ENCODE data around the gene KY. TPM values are rescaled to one million over a fixed set of nuclear protein-coding genes. Genes with fewer than 3 reads are reported as not detected.

KY gene
- total and polyA plus RNA-seq, 10 of the 15 experiments (the other 5 are each of a cell fraction or from before 2014, with no cell fraction given), result 0.04 to 0.11 TPM; not detected in 8

DNA sequence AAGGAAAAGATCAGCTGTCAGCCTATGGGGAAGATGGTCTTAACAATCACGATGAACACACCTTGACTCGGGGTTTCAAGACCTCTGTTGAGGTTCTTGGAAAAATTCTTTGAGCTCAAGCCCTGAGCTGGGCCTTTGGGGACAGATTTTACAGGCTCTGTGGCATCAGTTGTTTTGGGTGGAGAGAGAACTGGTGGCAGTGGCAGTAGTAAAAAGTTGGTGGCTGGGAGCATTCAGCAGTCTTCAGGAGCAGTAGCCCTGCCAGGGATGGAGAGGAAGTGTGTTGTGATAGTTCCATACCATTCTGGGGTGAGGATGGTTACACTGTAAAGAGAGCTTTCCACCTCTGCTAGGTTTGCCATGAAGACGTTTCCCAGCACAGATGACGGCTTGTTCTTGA is 4.9 kb upstream of the KY start (continued):
- TF ChIP-seq, protein P1, sequence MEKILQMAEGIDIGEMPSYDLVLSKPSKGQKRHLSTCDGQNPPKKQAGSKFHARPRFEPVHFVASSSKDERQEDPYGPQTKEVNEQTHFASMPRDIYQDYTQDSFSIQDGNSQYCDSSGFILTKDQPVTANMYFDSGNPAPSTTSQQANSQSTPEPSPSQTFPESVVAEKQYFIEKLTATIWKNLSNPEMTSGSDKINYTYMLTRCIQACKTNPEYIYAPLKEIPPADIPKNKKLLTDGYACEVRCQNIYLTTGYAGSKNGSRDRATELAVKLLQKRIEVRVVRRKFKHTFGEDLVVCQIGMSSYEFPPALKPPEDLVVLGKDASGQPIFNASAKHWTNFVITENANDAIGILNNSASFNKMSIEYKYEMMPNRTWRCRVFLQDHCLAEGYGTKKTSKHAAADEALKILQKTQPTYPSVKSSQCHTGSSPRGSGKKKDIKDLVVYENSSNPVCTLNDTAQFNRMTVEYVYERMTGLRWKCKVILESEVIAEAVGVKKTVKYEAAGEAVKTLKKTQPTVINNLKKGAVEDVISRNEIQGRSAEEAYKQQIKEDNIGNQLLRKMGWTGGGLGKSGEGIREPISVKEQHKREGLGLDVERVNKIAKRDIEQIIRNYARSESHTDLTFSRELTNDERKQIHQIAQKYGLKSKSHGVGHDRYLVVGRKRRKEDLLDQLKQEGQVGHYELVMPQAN (conservative IDR thresholded peaks at IDR 0.05), result no peak
- TF ChIP-seq, protein P2, sequence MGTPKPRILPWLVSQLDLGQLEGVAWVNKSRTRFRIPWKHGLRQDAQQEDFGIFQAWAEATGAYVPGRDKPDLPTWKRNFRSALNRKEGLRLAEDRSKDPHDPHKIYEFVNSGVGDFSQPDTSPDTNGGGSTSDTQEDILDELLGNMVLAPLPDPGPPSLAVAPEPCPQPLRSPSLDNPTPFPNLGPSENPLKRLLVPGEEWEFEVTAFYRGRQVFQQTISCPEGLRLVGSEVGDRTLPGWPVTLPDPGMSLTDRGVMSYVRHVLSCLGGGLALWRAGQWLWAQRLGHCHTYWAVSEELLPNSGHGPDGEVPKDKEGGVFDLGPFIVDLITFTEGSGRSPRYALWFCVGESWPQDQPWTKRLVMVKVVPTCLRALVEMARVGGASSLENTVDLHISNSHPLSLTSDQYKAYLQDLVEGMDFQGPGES (IDR thresholded peaks at IDR 0.05), result no peak
- TF ChIP-seq NFXL1 (IDR thresholded peaks at IDR 0.05; ENCODE audit: borderline replicate concordance) (no peak), POLR2AphosphoS5 (IDR thresholded peaks at IDR 0.05; ENCODE audit: low read length) (no peak), DPF2 (IDR thresholded peaks at IDR 0.05) (no peak), PKNOX1 (IDR thresholded peaks at IDR 0.05) (no peak), NFYB (IDR thresholded peaks at IDR 0.05; ENCODE audit: insufficient read depth, low read depth, low read length) (no peak), SMAD5 (IDR thresholded peaks at IDR 0.05; ENCODE audit: low read depth) (no peak), ZZZ3 (IDR thresholded peaks at IDR 0.05; ENCODE audit: control insufficient read depth, insufficient read length, low read depth) (no peak)
- TF ChIP-seq, protein P3, sequence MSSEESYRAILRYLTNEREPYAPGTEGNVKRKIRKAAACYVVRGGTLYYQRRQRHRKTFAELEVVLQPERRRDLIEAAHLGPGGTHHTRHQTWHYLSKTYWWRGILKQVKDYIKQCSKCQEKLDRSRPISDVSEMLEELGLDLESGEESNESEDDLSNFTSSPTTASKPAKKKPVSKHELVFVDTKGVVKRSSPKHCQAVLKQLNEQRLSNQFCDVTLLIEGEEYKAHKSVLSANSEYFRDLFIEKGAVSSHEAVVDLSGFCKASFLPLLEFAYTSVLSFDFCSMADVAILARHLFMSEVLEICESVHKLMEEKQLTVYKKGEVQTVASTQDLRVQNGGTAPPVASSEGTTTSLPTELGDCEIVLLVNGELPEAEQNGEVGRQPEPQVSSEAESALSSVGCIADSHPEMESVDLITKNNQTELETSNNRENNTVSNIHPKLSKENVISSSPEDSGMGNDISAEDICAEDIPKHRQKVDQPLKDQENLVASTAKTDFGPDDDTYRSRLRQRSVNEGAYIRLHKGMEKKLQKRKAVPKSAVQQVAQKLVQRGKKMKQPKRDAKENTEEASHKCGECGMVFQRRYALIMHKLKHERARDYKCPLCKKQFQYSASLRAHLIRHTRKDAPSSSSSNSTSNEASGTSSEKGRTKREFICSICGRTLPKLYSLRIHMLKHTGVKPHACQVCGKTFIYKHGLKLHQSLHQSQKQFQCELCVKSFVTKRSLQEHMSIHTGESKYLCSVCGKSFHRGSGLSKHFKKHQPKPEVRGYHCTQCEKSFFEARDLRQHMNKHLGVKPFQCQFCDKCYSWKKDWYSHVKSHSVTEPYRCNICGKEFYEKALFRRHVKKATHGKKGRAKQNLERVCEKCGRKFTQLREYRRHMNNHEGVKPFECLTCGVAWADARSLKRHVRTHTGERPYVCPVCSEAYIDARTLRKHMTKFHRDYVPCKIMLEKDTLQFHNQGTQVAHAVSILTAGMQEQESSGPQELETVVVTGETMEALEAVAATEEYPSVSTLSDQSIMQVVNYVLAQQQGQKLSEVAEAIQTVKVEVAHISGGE (CRISPR knock-in tag; IDR thresholded peaks at IDR 0.05), result no peak
